Stimulated activated CD4-positive, alpha-beta T cell treated with anti-CD3 and anti-CD28 coated beads, Interleukin-1b, Interleukin-23, amount 100 ng/mL, for 4 hours (primary cell): ENCODE measurements around the gene ANK3.
"Not testable (repeated sequence)": the region's sequence is repeated elsewhere in the genome, so short reads cannot be mapped to it uniquely, and the experiment has no call there.

Experiments used
- DNase-seq, 2 donors: peaks; one replicate each; pipeline ENCODE4 v3.0.0-alpha.2; 2020; ENCODE audit warnings: low read depth in 2 of 2

ANK3 gene

GRCh38 chr10:60096761-60097513, 292.7 kb downstream of the ANK3 start:
- DNase-seq, result no peak

- DNase-seq, result no peak
These were observed 296.4 kb downstream of the ANK3 start for GRCh38 chr10:60093317-60093716.

DNA sequence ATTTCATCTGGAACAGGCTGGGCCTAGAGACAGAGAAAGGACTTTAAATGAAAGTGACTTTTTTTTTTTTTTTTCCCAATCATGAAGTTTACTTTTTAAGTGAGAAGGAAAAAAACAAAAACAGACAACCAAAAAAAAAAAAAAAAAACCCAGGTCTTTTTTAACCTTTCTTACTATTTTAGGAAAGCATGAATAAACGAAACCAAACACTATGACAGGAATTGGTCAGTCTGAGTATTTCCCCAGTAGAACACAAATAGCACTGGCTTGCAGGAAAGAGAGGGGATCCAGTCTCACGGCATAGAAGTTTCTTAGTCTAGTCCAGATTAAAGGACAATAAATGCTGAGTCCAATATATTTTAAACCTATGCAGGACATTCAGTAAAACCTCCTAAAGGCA, 302.8 kb downstream of the ANK3 start:
- no peak for DNase-seq

GRCh38 chr10:60086421-60086820, 303.3 kb downstream of the ANK3 start:
- DNase-seq, result no peak

- no peak for DNase-seq
These were observed 306.8 kb downstream of the ANK3 start for GRCh38 chr10:60082744-60083344.

DNA sequence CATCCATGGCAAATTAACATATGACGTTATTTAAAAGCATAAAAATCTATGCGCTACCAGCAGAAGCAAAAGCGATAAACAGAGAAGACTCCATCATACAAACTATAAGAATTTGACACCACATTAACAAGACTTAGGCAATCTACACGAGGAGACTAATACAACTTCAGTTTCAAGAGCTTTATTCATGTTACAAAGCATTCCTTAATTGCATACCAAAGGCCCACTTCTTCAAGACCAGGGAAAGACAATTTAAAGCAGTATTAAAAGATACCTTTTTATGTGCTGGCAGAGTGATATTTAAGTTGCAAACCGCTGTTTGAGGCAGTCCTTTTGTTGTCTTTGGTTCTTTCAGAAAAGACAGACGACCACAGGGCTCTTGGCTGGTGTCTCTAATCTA, 307.3 kb downstream of the ANK3 start:
- no peak for DNase-seq

DNA sequence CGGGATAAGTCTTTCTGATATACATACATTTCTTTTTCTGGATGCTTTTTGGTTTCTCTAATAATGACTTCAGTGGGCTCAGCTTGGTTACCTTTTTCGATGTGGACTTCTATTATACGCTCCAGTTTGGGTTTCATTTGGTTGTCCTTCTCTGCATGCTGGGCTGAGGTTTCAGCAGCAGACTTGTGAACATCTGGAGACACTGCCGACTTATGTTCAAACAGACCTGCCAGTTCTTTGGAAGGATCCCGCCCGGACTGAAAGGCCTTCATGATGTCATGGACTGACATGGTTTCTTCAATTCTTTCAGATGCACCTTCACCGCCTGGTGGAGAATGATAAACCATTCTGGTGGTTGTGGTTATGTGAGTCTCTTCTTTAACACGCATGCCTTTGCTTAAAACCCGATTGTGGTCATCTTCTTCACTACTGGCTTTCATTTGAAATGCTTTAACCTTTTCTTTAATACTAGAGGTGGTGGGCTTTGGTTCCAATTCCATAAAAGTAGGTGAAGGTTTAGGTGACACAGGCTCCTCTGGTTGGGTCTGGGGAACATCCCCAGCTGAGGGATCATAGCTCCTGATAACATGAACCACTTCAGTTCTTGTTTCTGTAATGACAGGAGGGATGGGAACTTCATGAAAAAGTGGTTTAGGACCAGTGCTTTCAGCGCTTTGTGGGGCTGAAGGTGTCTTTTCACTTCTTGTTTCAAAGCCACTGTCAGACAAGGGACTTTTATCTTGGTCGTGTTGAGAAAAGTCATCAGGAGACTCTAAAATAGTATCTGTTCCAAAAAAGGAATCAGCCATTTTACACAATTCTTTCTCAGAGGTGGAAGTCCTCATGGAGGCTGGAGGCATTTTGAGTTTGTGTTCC, 315.7 kb downstream of the ANK3 start:
- no peak for DNase-seq

DNA sequence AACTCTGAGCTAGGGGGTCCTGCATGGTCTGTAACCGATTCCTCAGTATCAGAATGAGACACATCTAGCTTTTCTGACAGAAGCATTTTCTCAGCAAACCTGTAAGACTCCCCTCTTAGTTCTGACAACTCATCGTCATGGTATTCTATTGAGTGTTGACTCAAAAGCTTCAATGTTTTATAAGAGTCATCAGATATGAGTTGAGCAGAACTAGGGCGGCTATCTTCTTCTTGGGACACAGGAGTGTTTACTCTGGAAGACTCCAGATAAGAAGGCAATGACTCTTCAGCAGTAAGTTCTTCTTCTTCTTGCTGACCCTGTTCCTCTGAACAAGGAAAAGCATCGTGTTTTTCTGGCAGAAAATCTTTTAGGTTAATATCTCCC, 316.3 kb downstream of the ANK3 start:
- DNase-seq, result no peak

DNA sequence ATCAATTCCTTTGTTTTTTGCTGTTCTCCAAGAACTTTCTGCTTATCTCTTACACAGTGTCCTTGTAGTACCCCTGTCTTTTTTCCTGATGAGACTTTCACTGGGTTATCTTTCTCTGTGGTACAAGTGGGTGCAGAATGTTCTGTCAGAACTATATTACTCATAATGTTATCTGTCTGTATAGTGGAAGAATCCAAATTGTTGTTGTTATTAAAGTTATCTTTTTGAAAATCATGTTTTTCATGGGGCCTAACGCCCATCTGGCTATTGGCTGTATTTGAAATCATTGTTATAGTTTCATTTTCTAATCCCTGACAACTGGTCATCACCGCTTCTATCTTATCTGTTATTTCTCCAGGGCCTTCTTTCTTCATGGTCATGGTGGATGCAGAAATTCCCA, 320.4 kb downstream of the ANK3 start:
- DNase-seq, result no peak

DNA sequence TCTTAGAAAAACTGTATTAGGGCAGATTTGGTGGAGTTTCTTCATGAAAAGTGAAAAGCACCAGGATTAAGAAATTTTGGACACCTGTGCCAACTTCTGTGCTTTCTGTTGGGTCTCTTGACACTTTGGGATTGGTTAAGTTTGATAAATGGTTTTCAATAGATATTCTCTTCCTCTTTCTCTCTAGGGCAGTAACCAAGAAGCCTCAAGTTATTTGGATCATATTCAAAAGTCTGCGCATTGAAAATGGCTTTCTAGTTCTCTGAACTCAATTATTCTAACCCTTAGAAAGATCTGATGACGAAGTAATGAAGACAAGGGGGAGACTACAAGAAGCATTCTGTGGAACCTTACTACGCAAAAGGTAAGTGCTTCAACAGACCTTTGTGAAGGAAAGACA, 339.3 kb downstream of the ANK3 start:
- DNase-seq, result no peak

GRCh38 chr10:60048091-60048501, 341.6 kb downstream of the ANK3 start:
- no peak for DNase-seq

DNA sequence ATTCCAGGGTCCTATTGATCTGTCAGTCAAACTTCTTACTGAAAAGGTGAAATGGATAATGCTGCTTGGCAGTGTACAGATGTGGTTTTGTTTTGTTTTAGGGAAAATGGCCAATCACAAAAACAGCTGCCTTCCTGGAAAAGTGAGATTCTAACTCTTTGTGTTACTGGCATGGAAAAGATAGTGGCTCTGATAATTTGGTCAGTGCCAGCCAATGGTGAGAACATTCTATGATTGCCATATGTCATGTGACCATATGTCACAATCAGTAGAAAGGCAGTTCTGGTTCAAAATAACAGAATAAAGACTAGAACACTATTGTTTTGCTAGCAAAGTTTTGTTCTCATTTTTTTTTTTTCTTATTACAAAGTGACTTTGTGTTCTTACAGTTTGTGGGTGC, 344.1 kb downstream of the ANK3 start:
- no peak for DNase-seq

DNA sequence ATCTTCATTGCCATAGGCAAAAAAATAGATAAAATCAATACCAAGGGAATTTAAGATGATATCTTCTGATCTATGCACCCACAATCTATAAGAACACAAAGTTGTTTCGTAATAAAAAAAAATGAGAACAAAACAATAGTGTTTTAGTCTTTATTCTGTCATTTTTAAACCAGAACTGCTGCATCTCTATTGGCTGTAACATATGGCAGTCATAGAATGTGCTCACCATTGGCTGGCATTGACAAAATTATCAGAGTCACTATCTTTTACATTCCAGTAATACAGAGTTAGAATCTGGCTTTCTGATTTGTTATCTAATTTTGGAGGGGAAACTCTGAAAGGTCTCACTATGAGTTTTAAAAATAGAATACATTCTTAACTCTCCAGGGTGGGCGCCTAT, 344.7 kb downstream of the ANK3 start:
- no peak for DNase-seq

GRCh38 chr10:60044242-60044641, 345.4 kb downstream of the ANK3 start:
- no peak for DNase-seq

- no peak for DNase-seq
These were observed 346.0 kb downstream of the ANK3 start for GRCh38 chr10:60043561-60044241.

- DNase-seq, result no peak
These were observed 346.8 kb downstream of the ANK3 start for GRCh38 chr10:60042914-60043313.

DNA sequence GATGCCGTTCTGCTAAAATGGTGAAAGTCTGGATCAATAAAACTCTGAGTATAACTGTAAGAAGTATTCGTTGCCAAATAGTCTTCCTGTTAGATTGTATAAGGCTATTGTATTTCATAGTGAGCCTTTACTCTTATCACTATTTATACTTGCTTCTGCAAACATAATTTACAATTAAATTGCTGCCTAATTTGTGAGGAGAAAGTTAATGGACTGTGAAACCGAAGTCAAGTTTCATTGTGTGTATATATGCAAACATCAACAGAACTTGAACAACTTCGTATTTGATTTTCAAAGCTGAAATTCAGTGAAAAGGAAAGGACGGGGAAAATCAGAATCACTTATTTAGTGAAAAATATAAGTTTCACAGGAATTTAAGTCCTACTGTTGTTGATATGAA, 347.4 kb downstream of the ANK3 start:
- no peak for DNase-seq

GRCh38 chr10:60041489-60042133, 348.1 kb downstream of the ANK3 start:
- no peak for DNase-seq

DNA sequence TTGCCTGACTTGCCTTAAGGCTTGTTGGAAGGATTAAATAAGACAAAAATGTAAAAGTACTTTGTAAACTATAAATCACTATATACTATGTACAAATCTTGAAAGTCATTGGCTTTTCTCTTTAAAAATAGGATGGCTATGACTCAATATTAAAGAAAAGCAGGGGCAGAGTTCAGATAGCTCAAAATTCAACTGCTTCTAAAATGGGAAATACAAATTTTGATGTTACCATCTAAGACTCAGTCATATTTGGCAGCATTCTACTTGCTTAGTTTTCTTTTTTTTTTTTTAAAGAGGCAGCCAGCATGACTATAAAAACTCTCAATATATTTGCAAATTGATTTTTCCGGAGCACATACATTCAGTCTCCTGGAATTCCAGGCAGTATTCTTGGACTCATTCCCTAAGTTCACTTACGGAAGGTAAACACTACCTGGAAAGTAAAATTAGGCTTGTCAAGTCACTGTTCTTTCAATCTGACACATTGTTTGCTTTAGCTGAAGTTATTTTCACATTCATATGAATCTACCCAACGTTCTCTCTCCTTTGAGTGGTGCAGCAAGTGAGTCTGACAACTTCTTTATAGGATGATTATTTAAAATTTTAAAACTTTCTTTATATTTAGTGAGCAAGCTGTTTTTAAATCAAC, 349.5 kb downstream of the ANK3 start:
- no peak for DNase-seq

DNA sequence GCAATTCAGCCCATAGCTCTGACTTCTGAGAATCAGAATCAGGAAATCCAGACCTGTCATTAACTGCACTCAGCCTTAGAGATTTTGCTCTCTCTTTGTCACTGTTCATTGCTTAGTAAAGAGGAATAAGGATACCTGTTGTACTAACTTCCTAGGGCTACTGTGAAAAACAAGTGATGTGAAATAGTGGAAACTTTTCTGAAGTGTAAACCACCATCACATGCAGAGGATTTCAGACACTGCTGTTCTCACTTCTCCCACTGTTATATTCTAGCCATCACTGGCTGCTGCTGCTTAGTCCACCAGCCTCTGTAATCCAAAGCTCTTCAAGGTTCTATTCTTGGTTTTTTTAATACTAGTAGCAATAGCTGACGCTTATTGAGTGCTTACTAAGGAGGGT, 353.7 kb downstream of the ANK3 start:
- DNase-seq, result no peak

- not testable (repeated sequence) for DNase-seq
These were observed 354.3 kb downstream of the ANK3 start for GRCh38 chr10:60035375-60035774.
